ENCODE measurements around the gene RPLP2.

GRCh38 chr11:782264-783174 is 27.2 kb upstream of the RPLP2 start:
- TF ChIP-seq, protein P1, sequence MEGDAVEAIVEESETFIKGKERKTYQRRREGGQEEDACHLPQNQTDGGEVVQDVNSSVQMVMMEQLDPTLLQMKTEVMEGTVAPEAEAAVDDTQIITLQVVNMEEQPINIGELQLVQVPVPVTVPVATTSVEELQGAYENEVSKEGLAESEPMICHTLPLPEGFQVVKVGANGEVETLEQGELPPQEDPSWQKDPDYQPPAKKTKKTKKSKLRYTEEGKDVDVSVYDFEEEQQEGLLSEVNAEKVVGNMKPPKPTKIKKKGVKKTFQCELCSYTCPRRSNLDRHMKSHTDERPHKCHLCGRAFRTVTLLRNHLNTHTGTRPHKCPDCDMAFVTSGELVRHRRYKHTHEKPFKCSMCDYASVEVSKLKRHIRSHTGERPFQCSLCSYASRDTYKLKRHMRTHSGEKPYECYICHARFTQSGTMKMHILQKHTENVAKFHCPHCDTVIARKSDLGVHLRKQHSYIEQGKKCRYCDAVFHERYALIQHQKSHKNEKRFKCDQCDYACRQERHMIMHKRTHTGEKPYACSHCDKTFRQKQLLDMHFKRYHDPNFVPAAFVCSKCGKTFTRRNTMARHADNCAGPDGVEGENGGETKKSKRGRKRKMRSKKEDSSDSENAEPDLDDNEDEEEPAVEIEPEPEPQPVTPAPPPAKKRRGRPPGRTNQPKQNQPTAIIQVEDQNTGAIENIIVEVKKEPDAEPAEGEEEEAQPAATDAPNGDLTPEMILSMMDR (IDR thresholded peaks at IDR 0.05), result no peak
- TF ChIP-seq POLR2AphosphoS5 (IDR thresholded peaks at IDR 0.05) (no peak), POLR2A (IDR thresholded peaks at IDR 0.05) (no peak)
